Measurements from ENCODE around the gene RPP25. TPM values are rescaled to one million over a fixed set of nuclear protein-coding genes. Genes with fewer than 3 reads are reported as not detected.

Gene RPP25
- polyA plus RNA-seq, 2 donors = 2.8 to 7.4 TPM

GRCh38 chr15:74967670-74968069 lies 11.1 kb upstream of the RPP25 start:
- Histone ChIP-seq H3K27ac (ENCODE audit: low read depth in 2 of 2, low read length in 1 of 2) (no peak overlapping the region), H3K4me1 (ENCODE audit: control insufficient read depth in 2 of 2, insufficient read depth in 2 of 2, low read length in 1 of 2) (no peaks in the 10 kb centered on the region), H3K27me3 (ENCODE audit: control insufficient read depth in 1 of 2, insufficient read depth in 2 of 2, low read length in 2 of 2) (no peaks in the 10 kb centered on the region), H3K9me3 (ENCODE audit: control insufficient read depth in 2 of 2, insufficient read depth in 1 of 2, low read depth in 1 of 2, low read length in 1 of 2) (no peaks in the 10 kb centered on the region), H3K4me3 (ENCODE audit: low read depth in 1 of 2, low read length in 2 of 2) (no peak overlapping the region), H3K36me3 (ENCODE audit: control insufficient read depth in 2 of 2, insufficient read depth in 2 of 2, low read length in 1 of 2) (no peaks in the 10 kb centered on the region)
- WGBS, 2 donors = 85 to 93% methylated on average over 5 of the region's 5 CpGs

- Histone ChIP-seq H3K27me3 (ENCODE audit: control insufficient read depth in 1 of 2, insufficient read depth in 2 of 2, low read length in 2 of 2) (no peaks in the 10 kb centered on the region), H3K27ac (ENCODE audit: low read depth in 2 of 2, low read length in 1 of 2) (peak overlapping the region in 1 of 2 donors; percentile 16)
These were observed 8.2 kb upstream of the RPP25 start for GRCh38 chr15:74964794-74965193.

GRCh38 chr15:74963213-74963612 lies 6.6 kb upstream of the RPP25 start:
- no peaks in the 10 kb centered on the region for H3K9me3 ChIP-seq (ENCODE audit: control insufficient read depth in 2 of 2, insufficient read depth in 1 of 2, low read depth in 1 of 2, low read length in 1 of 2)
- peaks cover 0 to 4% of the 10 kb centered on the region in 2 donors for H3K4me1 ChIP-seq (ENCODE audit: control insufficient read depth in 2 of 2, insufficient read depth in 2 of 2, low read length in 1 of 2)
- H3K27me3 ChIP-seq (ENCODE audit: control insufficient read depth in 1 of 2, insufficient read depth in 2 of 2, low read length in 2 of 2) = peaks cover 0 to 10% of the 10 kb centered on the region in 2 donors
- no peak overlapping the region for H3K27ac ChIP-seq (ENCODE audit: low read depth in 2 of 2, low read length in 1 of 2)
- H3K36me3 ChIP-seq (ENCODE audit: control insufficient read depth in 2 of 2, insufficient read depth in 2 of 2, low read length in 1 of 2) = no peaks in the 10 kb centered on the region
- 77 to 90% methylated on average over 4 of the region's 4 CpGs for WGBS, 2 donors
- no peak overlapping the region for H3K4me3 ChIP-seq (ENCODE audit: low read depth in 1 of 2, low read length in 2 of 2)

More at GRCh38 chr15:74964794-74965193, 8.2 kb upstream of the RPP25 start:
- 16% methylated on average over 3 of the region's 3 CpGs for WGBS, 2 donors
- no peaks in the 10 kb centered on the region for H3K4me1 ChIP-seq (ENCODE audit: control insufficient read depth in 2 of 2, insufficient read depth in 2 of 2, low read length in 1 of 2)
- H3K36me3 ChIP-seq (ENCODE audit: control insufficient read depth in 2 of 2, insufficient read depth in 2 of 2, low read length in 1 of 2) = no peaks in the 10 kb centered on the region
- H3K9me3 ChIP-seq (ENCODE audit: control insufficient read depth in 2 of 2, insufficient read depth in 1 of 2, low read depth in 1 of 2, low read length in 1 of 2) = no peaks in the 10 kb centered on the region
- no peak overlapping the region for H3K4me3 ChIP-seq (ENCODE audit: low read depth in 1 of 2, low read length in 2 of 2)

GRCh38 chr15:74962671-74963070 lies 6.1 kb upstream of the RPP25 start:
- H3K4me3 ChIP-seq (ENCODE audit: low read depth in 1 of 2, low read length in 2 of 2) = no peak overlapping the region
- H3K27ac ChIP-seq (ENCODE audit: low read depth in 2 of 2, low read length in 1 of 2) = no peak overlapping the region
- peaks cover 0 to 4% of the 10 kb centered on the region in 2 donors for H3K4me1 ChIP-seq (ENCODE audit: control insufficient read depth in 2 of 2, insufficient read depth in 2 of 2, low read length in 1 of 2)
- H3K27me3 ChIP-seq (ENCODE audit: control insufficient read depth in 1 of 2, insufficient read depth in 2 of 2, low read length in 2 of 2) = peaks cover 0 to 10% of the 10 kb centered on the region in 2 donors
- 72 to 83% methylated on average over 2 of the region's 2 CpGs for WGBS, 2 donors
- H3K9me3 ChIP-seq (ENCODE audit: control insufficient read depth in 2 of 2, insufficient read depth in 1 of 2, low read depth in 1 of 2, low read length in 1 of 2) = no peaks in the 10 kb centered on the region
- H3K36me3 ChIP-seq (ENCODE audit: control insufficient read depth in 2 of 2, insufficient read depth in 2 of 2, low read length in 1 of 2) = no peaks in the 10 kb centered on the region

GRCh38 chr15:74962219-74962618 lies 5.6 kb upstream of the RPP25 start:
- H3K27ac ChIP-seq (ENCODE audit: low read depth in 2 of 2, low read length in 1 of 2) = no peak overlapping the region
- H3K4me1 ChIP-seq (ENCODE audit: control insufficient read depth in 2 of 2, insufficient read depth in 2 of 2, low read length in 1 of 2) = peaks cover 0 to 8% of the 10 kb centered on the region in 2 donors
- WGBS, 2 donors = 86 to 92% methylated on average over 8 of the region's 8 CpGs
- no peaks in the 10 kb centered on the region for H3K36me3 ChIP-seq (ENCODE audit: control insufficient read depth in 2 of 2, insufficient read depth in 2 of 2, low read length in 1 of 2)
- H3K4me3 ChIP-seq (ENCODE audit: low read depth in 1 of 2, low read length in 2 of 2) = no peak overlapping the region
- peaks cover 0 to 10% of the 10 kb centered on the region in 2 donors for H3K27me3 ChIP-seq (ENCODE audit: control insufficient read depth in 1 of 2, insufficient read depth in 2 of 2, low read length in 2 of 2)
- no peaks in the 10 kb centered on the region for H3K9me3 ChIP-seq (ENCODE audit: control insufficient read depth in 2 of 2, insufficient read depth in 1 of 2, low read depth in 1 of 2, low read length in 1 of 2)

GRCh38 chr15:74961616-74962015 lies 5.0 kb upstream of the RPP25 start:
- Histone ChIP-seq H3K27ac (ENCODE audit: low read depth in 2 of 2, low read length in 1 of 2) (no peak overlapping the region), H3K36me3 (ENCODE audit: control insufficient read depth in 2 of 2, insufficient read depth in 2 of 2, low read length in 1 of 2) (no peaks in the 10 kb centered on the region)
- 66 to 77% methylated on average over 5 of the region's 5 CpGs for WGBS, 2 donors

GRCh38 chr15:74960995-74961588 lies 4.5 kb upstream of the RPP25 start:
- H3K4me3 ChIP-seq (ENCODE audit: low read depth in 1 of 2, low read length in 2 of 2) = no peak overlapping the region
- peaks cover 0 to 12% of the 10 kb centered on the region in 2 donors for H3K4me1 ChIP-seq (ENCODE audit: control insufficient read depth in 2 of 2, insufficient read depth in 2 of 2, low read length in 1 of 2)
- no peak overlapping the region for H3K27ac ChIP-seq (ENCODE audit: low read depth in 2 of 2, low read length in 1 of 2)
- H3K36me3 ChIP-seq (ENCODE audit: control insufficient read depth in 2 of 2, insufficient read depth in 2 of 2, low read length in 1 of 2) = no peaks in the 10 kb centered on the region
- peaks cover 0 to 10% of the 10 kb centered on the region in 2 donors for H3K27me3 ChIP-seq (ENCODE audit: control insufficient read depth in 1 of 2, insufficient read depth in 2 of 2, low read length in 2 of 2)
- H3K9me3 ChIP-seq (ENCODE audit: control insufficient read depth in 2 of 2, insufficient read depth in 1 of 2, low read depth in 1 of 2, low read length in 1 of 2) = no peaks in the 10 kb centered on the region
- WGBS, 2 donors = 40 to 43% methylated on average over 3 of the region's 3 CpGs

More at GRCh38 chr15:74961616-74962015, 5.0 kb upstream of the RPP25 start:
- peaks cover 0 to 10% of the 10 kb centered on the region in 2 donors for H3K4me1 ChIP-seq (ENCODE audit: control insufficient read depth in 2 of 2, insufficient read depth in 2 of 2, low read length in 1 of 2)
- no peaks in the 10 kb centered on the region for H3K9me3 ChIP-seq (ENCODE audit: control insufficient read depth in 2 of 2, insufficient read depth in 1 of 2, low read depth in 1 of 2, low read length in 1 of 2)
- peaks cover 0 to 10% of the 10 kb centered on the region in 2 donors for H3K27me3 ChIP-seq (ENCODE audit: control insufficient read depth in 1 of 2, insufficient read depth in 2 of 2, low read length in 2 of 2)
- no peak overlapping the region for H3K4me3 ChIP-seq (ENCODE audit: low read depth in 1 of 2, low read length in 2 of 2)

- Histone ChIP-seq H3K9me3 (ENCODE audit: control insufficient read depth in 2 of 2, insufficient read depth in 1 of 2, low read depth in 1 of 2, low read length in 1 of 2) (no peaks in the 10 kb centered on the region), H3K27ac (ENCODE audit: low read depth in 2 of 2, low read length in 1 of 2) (no peak overlapping the region), H3K4me1 (ENCODE audit: control insufficient read depth in 2 of 2, insufficient read depth in 2 of 2, low read length in 1 of 2) (peaks cover 5 to 19% of the 10 kb centered on the region in 2 donors), H3K4me3 (ENCODE audit: low read depth in 1 of 2, low read length in 2 of 2) (no peak overlapping the region), H3K36me3 (ENCODE audit: control insufficient read depth in 2 of 2, insufficient read depth in 2 of 2, low read length in 1 of 2) (no peaks in the 10 kb centered on the region), H3K27me3 (ENCODE audit: control insufficient read depth in 1 of 2, insufficient read depth in 2 of 2, low read length in 2 of 2) (peaks cover 0 to 10% of the 10 kb centered on the region in 2 donors)
- 71 to 76% methylated on average over 1 of the region's 1 CpG for WGBS, 2 donors
These were observed 3.7 kb upstream of the RPP25 start for GRCh38 chr15:74960286-74960685.

GRCh38 chr15:74959586-74959939 lies 3.0 kb upstream of the RPP25 start:
- Histone ChIP-seq H3K27me3 (ENCODE audit: control insufficient read depth in 1 of 2, insufficient read depth in 2 of 2, low read length in 2 of 2) (peaks cover 0 to 10% of the 10 kb centered on the region in 2 donors), H3K4me1 (ENCODE audit: control insufficient read depth in 2 of 2, insufficient read depth in 2 of 2, low read length in 1 of 2) (peaks cover 5 to 23% of the 10 kb centered on the region in 2 donors), H3K4me3 (ENCODE audit: low read depth in 1 of 2, low read length in 2 of 2) (no peak overlapping the region), H3K27ac (ENCODE audit: low read depth in 2 of 2, low read length in 1 of 2) (no peak overlapping the region), H3K9me3 (ENCODE audit: control insufficient read depth in 2 of 2, insufficient read depth in 1 of 2, low read depth in 1 of 2, low read length in 1 of 2) (no peaks in the 10 kb centered on the region), H3K36me3 (ENCODE audit: control insufficient read depth in 2 of 2, insufficient read depth in 2 of 2, low read length in 1 of 2) (no peaks in the 10 kb centered on the region)
- 28 to 38% methylated on average over 8 of the region's 8 CpGs for WGBS, 2 donors

- peaks cover 5 to 23% of the 10 kb centered on the region in 2 donors for H3K4me1 ChIP-seq (ENCODE audit: control insufficient read depth in 2 of 2, insufficient read depth in 2 of 2, low read length in 1 of 2)
- no peak overlapping the region for H3K27ac ChIP-seq (ENCODE audit: low read depth in 2 of 2, low read length in 1 of 2)
- peaks cover 0 to 10% of the 10 kb centered on the region in 2 donors for H3K27me3 ChIP-seq (ENCODE audit: control insufficient read depth in 1 of 2, insufficient read depth in 2 of 2, low read length in 2 of 2)
- no peaks in the 10 kb centered on the region for H3K36me3 ChIP-seq (ENCODE audit: control insufficient read depth in 2 of 2, insufficient read depth in 2 of 2, low read length in 1 of 2)
- WGBS, 2 donors = 7% methylated on average over 47 of the region's 47 CpGs
- no peaks in the 10 kb centered on the region for H3K9me3 ChIP-seq (ENCODE audit: control insufficient read depth in 2 of 2, insufficient read depth in 1 of 2, low read depth in 1 of 2, low read length in 1 of 2)
- H3K4me3 ChIP-seq (ENCODE audit: low read depth in 1 of 2, low read length in 2 of 2) = peak overlapping the region; percentile 2 to 11
These were observed 2.5 kb upstream of the RPP25 start for GRCh38 chr15:74958908-74959585.
